GM12878 (cell line): ENCODE data around the gene RRP12. TPM values are rescaled to one million over a fixed set of nuclear protein-coding genes. Genes with fewer than 3 reads are reported as not detected.

Source experiments
- ATAC-seq: fragments of 200-7000 bp; cut with Tn5 transposase; 3 replicates; pipeline ENCODE4 v1.9.1; 2020; ENCODE audit warnings: mild to moderate bottlenecking, moderate library complexity
- BruUV-seq: library from RNA; stranded (reverse); fragments of 400-500 nt; replicated peaks from 2 replicates; lab custom pipeline; 2021; lab: Mats Ljungman, UMichigan
- CTCF ChIA-PET: fragments of 300-600 bp; sonication (Branson Sonifier 250); formaldehyde crosslinking; extraction: SDS; loops from one replicate; lab custom pipeline; 2021; ENCODE audit warnings: inconsistent platforms; lab: Yijun Ruan, JAX
- POLR2A ChIA-PET: fragments of 350-600 bp; formaldehyde crosslinking; extraction: SDS; loops from one replicate; lab custom pipeline; 2021; ENCODE audit warnings: inconsistent platforms; lab: Charles Lee
- RAD21 ChIA-PET: fragments of 300-600 bp; sonication (Branson Sonifier 250); formaldehyde crosslinking; loops from one replicate; lab custom pipeline; 2023; ENCODE audit warnings: antibody characterized with exemption; ENCODE audit not compliant: unreplicated experiment; lab: Charles Lee
- SMC1A ChIA-PET: fragments of 300-600 bp; sonication (Branson Sonifier 250); formaldehyde crosslinking; loops from one replicate; lab custom pipeline; 2023; ENCODE audit not compliant: unreplicated experiment, uncharacterized antibody; lab: Charles Lee
- DNase-seq: peaks from one replicate; pipeline ENCODE4 v3.0.0-alpha.2; 2011; ENCODE audit warnings: low read depth, low spot score
- FAIRE-seq: peaks from 3 replicates; lab custom pipeline; 2011; peaks lifted over from hg19 to GRCh38; lab: Jason Lieb, UNC
- H2AFZ ChIP-seq: 2 replicates; pipeline ENCODE4 v1.6.0; 2011; ENCODE audit warnings: low read depth, low read length, control low read depth; ENCODE audit not compliant: control insufficient read depth
- H3K27ac ChIP-seq: 2 replicates; pipeline ENCODE4 v1.5.1; 2011; ENCODE audit warnings: control low read depth; ENCODE audit not compliant: control insufficient read depth, insufficient read depth
- H3K27me3 ChIP-seq, 2 experiments: replicated peaks in 1 of 2; 2 replicates each; pipeline versions ENCODE4 v1.6.0 to v1.6.1; 2011; ENCODE audit warnings: low read length in 1 of 2; ENCODE audit not compliant: control insufficient read depth in 2 of 2, insufficient read depth in 2 of 2
- H3K36me3 ChIP-seq, 2 experiments: 2 replicates each; pipeline ENCODE4 v1.5.1; 2011; ENCODE audit warnings: low read length in 1 of 2; ENCODE audit not compliant: control insufficient read depth in 2 of 2, insufficient read depth in 2 of 2
- H3K4me1 ChIP-seq: 2 replicates; pipeline ENCODE4 v1.6.1; 2011; ENCODE audit warnings: mild to moderate bottlenecking, low read length, moderate library complexity, mixed read lengths; ENCODE audit not compliant: control insufficient read depth, insufficient read depth
- H3K4me2 ChIP-seq: 2 replicates; pipeline ENCODE4 v1.6.0; 2011; ENCODE audit warnings: control low read depth; ENCODE audit not compliant: control insufficient read depth, insufficient read depth
- H3K4me3 ChIP-seq: fragments of 200-600 bp; sonication (generic); 2 replicates; pipeline ENCODE4 v1.5.1; 2016
- H3K79me2 ChIP-seq: 2 replicates; pipeline ENCODE4 v1.6.0; 2011; ENCODE audit warnings: low read length; ENCODE audit not compliant: control insufficient read depth, insufficient read depth
- H3K9ac ChIP-seq: 2 replicates; pipeline ENCODE4 v1.8.0; 2011; ENCODE audit warnings: low read length, control low read depth, mixed read lengths; ENCODE audit not compliant: control insufficient read depth, insufficient read depth
- H3K9me3 ChIP-seq: replicated peaks from 3 replicates; pipeline ENCODE4 v1.5.1; 2011; ENCODE audit warnings: mild to moderate bottlenecking, low read length; ENCODE audit not compliant: control insufficient read depth, insufficient read depth
- H4K20me1 ChIP-seq: 2 replicates; pipeline ENCODE4 v1.6.0; 2011; ENCODE audit not compliant: control insufficient read depth, insufficient read depth
- CBX3 ChIP-seq: fragments of 200-600 bp; sonication (generic); IDR thresholded peaks from 2 replicates; pipeline ENCODE4 v1.6.1; 2016; ENCODE audit warnings: low read depth, borderline replicate concordance
- CREM ChIP-seq: IDR thresholded peaks from 2 replicates; pipeline ENCODE4 v1.6.1; 2014; ENCODE audit warnings: antibody characterized with exemption, low read depth
- FOXK2 ChIP-seq: fragments of 450-650 bp; IDR thresholded peaks from 2 replicates; pipeline ENCODE4 v1.6.1; 2017; ENCODE audit warnings: mild to moderate bottlenecking, moderate library complexity
- KDM1A ChIP-seq: fragments of 200-600 bp; sonication (generic); IDR thresholded peaks from 2 replicates; pipeline ENCODE4 v1.6.1; 2016; ENCODE audit warnings: borderline replicate concordance
- NFYB ChIP-seq: IDR thresholded peaks from 2 replicates; pipeline ENCODE4 v1.6.1; 2011; ENCODE audit warnings: low read depth, mild to moderate bottlenecking, low read length, improper control_type of control experiment, moderate library complexity; ENCODE audit not compliant: insufficient read depth
- NR2C2 ChIP-seq: IDR thresholded peaks from 2 replicates; pipeline ENCODE4 v1.6.1; 2011; ENCODE audit warnings: borderline replicate concordance, low read depth; ENCODE audit not compliant: control insufficient read depth, insufficient read length
- RFX5 ChIP-seq: IDR thresholded peaks from 2 replicates; pipeline ENCODE4 v1.6.1; 2011; ENCODE audit warnings: low read depth, low read length, improper control_type of control experiment
- SUZ12 ChIP-seq: fragments of 200-600 bp; sonication (generic); IDR thresholded peaks from one replicate; pipeline ENCODE4 v1.6.1; 2018; ENCODE audit warnings: antibody characterized with exemption, mild to moderate bottlenecking; ENCODE audit not compliant: unreplicated experiment
- ZSCAN29 ChIP-seq: fragments of 450-650 bp; IDR thresholded peaks from 2 replicates; pipeline ENCODE4 v1.6.1; 2017; ENCODE audit warnings: mild to moderate bottlenecking, moderate library complexity
- WGBS: methylation state at CpG from one replicate; pipeline ENCODE4 v1.1.6; 2016; ENCODE audit warnings: low lambda C conversion rate; ENCODE audit not compliant: insufficient replicate concordance, insufficient coverage; ENCODE audit errors: missing lambda C conversion rate; 5-methylcytosine and 5-hydroxymethylcytosine counted together
- in situ Hi-C: fragments of 300-500 bp; cut with MboI; formaldehyde crosslinking; loops from 9 replicates; pipeline ENCODE4 v1.14.3; 2018; ENCODE audit warnings: mixed read lengths
- intact Hi-C: fragments of 100-400 bp; cut with micrococcal nuclease; formaldehyde crosslinking; loops from one replicate; pipeline ENCODE4 v1.14.2; 2022; ENCODE audit not compliant: unreplicated experiment
- polyA plus RNA-seq, 11 experiments: library from polyadenylated mRNA; depleted of rRNA in 4 of 11; unstranded in 6 of 11; stranded (reverse) in 5 of 11; fragments of >200 nt; fragmentation: Nextera tagmentation in 4 of 11; fragmentation: Illumina TruSeq in 1 of 11; extraction: Ambion mirVana in 4 of 11; extraction: Trizol in 1 of 11; gene quantifications; 1 replicate in 1 of 11; 2 replicates in 10 of 11; pipeline versions ENCODE4 v1.2.1 to v1.2.3, GENCODE V29; 2011 to 2016; ENCODE audit warnings: inconsistent platforms in 2 of 11, missing spikeins in 2 of 11, low read depth in 1 of 11
- total RNA-seq, 4 experiments: library from RNA; depleted of rRNA in 3 of 4; stranded (reverse); fragments of >200 nt in 3 of 4; fragmentation: Illumina TruSeq in 1 of 4; extraction: Trizol in 1 of 4; gene quantifications; 2 replicates each; pipeline versions ENCODE4 v1.2.1 to v1.2.3, GENCODE V29; 2013 to 2021
- TF ChIP-seq, protein P1 (sequence below): IDR thresholded peaks from 2 replicates; pipeline ENCODE4 v1.6.1; 2012; ENCODE audit warnings: low read depth, low read length, improper control_type of control experiment
- TF ChIP-seq, protein P2 (sequence below): fragments of 450-650 bp; IDR thresholded peaks from 2 replicates; pipeline ENCODE4 v1.6.1; 2017; ENCODE audit warnings: mild to moderate bottlenecking, moderate library complexity

The RRP12 gene
- total and polyA plus RNA-seq, 10 of the 15 experiments (the other 5 are each of a cell fraction or from before 2014, with no cell fraction given) = 5.3 to 48.7 (median 16.8) TPM

DNA sequence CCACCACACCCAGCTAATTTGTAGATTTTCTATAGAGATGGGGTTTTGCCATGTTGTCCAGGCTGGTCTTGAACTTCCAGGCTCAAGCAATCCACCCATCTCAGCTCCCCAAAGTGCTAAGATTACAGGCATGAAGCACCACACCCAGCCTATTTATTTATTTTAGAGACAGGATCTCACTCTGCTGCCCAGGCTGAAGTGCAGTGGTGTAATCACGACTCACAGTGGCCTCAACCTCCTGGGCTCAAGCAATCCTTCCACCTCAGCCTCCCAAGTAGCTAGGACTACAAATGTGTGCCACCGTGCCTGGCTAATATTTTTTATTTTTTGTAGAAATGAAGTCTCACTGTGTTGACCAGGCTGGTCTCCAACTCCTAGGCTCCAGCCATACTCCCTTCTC is 59.7 kb downstream of the RRP12 start:
- FAIRE-seq = no peak
- SMC1A ChIA-PET = interaction anchor here (1.0 kb wide), 1 partner anchor 9 kb away, joined by 3 read pairs; no protein-coding TSS in a partner anchor

More for the DNA sequence above, 59.7 kb downstream of the RRP12 start:
- no peak overlapping the region for H2AFZ ChIP-seq
- in situ Hi-C loops (no loop called here), intact Hi-C loops (no loop called here)
- WGBS = 3% methylated on average over 2 of the region's 2 CpGs
- H3K4me3 ChIP-seq = no peak overlapping the region
- H3K9me3 ChIP-seq = no peaks in the 10 kb centered on the region
- ATAC-seq (no peak), DNase-seq (no peak)
- no peak for TF ChIP-seq CBX3
- TF ChIP-seq, protein P1, sequence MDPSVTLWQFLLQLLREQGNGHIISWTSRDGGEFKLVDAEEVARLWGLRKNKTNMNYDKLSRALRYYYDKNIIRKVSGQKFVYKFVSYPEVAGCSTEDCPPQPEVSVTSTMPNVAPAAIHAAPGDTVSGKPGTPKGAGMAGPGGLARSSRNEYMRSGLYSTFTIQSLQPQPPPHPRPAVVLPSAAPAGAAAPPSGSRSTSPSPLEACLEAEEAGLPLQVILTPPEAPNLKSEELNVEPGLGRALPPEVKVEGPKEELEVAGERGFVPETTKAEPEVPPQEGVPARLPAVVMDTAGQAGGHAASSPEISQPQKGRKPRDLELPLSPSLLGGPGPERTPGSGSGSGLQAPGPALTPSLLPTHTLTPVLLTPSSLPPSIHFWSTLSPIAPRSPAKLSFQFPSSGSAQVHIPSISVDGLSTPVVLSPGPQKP = no peak
- TF ChIP-seq NFYB = no peak
- no peak for TF ChIP-seq FOXK2
- TF ChIP-seq SUZ12 = no peak
- no peak for TF ChIP-seq RFX5
- TF ChIP-seq ZSCAN29 = no peak
- TF ChIP-seq, protein P2, sequence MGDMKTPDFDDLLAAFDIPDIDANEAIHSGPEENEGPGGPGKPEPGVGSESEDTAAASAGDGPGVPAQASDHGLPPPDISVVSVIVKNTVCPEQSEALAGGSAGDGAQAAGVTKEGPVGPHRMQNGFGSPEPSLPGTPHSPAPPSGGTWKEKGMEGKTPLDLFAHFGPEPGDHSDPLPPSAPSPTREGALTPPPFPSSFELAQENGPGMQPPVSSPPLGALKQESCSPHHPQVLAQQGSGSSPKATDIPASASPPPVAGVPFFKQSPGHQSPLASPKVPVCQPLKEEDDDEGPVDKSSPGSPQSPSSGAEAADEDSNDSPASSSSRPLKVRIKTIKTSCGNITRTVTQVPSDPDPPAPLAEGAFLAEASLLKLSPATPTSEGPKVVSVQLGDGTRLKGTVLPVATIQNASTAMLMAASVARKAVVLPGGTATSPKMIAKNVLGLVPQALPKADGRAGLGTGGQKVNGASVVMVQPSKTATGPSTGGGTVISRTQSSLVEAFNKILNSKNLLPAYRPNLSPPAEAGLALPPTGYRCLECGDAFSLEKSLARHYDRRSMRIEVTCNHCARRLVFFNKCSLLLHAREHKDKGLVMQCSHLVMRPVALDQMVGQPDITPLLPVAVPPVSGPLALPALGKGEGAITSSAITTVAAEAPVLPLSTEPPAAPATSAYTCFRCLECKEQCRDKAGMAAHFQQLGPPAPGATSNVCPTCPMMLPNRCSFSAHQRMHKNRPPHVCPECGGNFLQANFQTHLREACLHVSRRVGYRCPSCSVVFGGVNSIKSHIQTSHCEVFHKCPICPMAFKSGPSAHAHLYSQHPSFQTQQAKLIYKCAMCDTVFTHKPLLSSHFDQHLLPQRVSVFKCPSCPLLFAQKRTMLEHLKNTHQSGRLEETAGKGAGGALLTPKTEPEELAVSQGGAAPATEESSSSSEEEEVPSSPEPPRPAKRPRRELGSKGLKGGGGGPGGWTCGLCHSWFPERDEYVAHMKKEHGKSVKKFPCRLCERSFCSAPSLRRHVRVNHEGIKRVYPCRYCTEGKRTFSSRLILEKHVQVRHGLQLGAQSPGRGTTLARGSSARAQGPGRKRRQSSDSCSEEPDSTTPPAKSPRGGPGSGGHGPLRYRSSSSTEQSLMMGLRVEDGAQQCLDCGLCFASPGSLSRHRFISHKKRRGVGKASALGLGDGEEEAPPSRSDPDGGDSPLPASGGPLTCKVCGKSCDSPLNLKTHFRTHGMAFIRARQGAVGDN = no peak
- no peak for TF ChIP-seq CREM
- TF ChIP-seq KDM1A = no peak
- no peak for TF ChIP-seq NR2C2
- H3K27ac ChIP-seq = no peak overlapping the region
- peaks cover 0 to 6% of the 10 kb centered on the region in 2 experiments; a peak in 2 of 4 replicates for H3K27me3 ChIP-seq
- no peak overlapping the region for H3K4me2 ChIP-seq
- POLR2A ChIA-PET = no interaction called here
- no peaks in the 10 kb centered on the region for H3K4me1 ChIP-seq
- H4K20me1 ChIP-seq = no peaks in the 10 kb centered on the region
- CTCF ChIA-PET = interaction anchor here (1.3 to 2.1 kb wide), 2 partner anchors 9 to 63 kb away, joined by 3 to 6 read pairs; no protein-coding TSS in a partner anchor
- RAD21 ChIA-PET = no interaction called here
- BruUV-seq = no TSS peak
- H3K79me2 ChIP-seq = no peaks in the 10 kb centered on the region
- H3K9ac ChIP-seq = no peak overlapping the region
- H3K36me3 ChIP-seq = no peaks in the 10 kb centered on the region
